ENCODE results near the gene SP4. TPM values are rescaled to one million over a fixed set of nuclear protein-coding genes. Genes with fewer than 3 reads are reported as not detected.

SP4 gene
- total RNA-seq, 4 donors from 2014 or later, result 6.9 to 17.0 (median 11.3) TPM

DNA sequence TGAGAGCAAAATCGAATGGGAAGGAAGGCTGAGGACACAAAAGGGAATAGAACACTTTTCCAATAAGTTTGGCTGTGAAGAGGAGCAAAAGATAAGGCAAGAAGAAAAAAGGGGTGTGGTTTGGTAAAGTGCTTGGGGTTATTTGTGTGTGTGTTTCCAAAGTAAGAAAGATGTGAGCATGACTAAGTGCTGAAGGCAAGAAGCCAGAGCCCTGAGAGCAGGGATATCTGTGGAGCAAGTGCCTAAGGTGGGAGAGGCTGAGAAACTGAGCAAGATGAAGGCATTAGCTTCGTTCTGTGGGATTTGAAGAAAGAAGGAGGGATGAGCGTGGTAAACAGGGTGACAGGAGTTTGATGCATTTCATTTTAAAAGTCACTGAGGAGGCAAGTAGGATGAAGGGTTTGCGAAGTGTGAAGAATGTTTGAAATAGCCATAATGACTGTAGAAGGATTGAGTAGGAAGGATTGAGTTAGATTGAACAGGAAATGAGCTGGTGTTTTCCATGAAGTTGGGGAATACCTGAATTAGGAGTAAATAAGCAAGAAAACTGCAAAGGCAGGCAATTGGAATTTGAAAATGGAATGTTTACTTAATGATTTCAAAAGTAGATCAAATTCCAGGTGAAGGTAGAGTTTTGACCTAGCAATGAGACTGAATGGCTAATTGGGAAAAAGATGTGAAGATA lies 19.9 kb upstream of the SP4 start:
- Histone ChIP-seq H3K9me3 (no peaks in the 10 kb centered on the region), H3K27me3 (no peaks in the 10 kb centered on the region), H3K36me3 (no peaks in the 10 kb centered on the region), H3K27ac (no peak overlapping the region), H3K4me3 (no peak overlapping the region), H3K4me1 (no peaks in the 10 kb centered on the region)
- no peak for TF ChIP-seq POLR2A (IDR thresholded peaks at IDR 0.05)
- no peak for TF ChIP-seq CTCF (IDR thresholded peaks at IDR 0.05)
- TF ChIP-seq EP300 (IDR thresholded peaks at IDR 0.05), result no peak
- 74 to 77% methylated on average over 4 of the region's 4 CpGs for WGBS, 2 donors
- DNase-seq (ENCODE audit: low spot score in 2 of 2), result no peak

- no peaks in the 10 kb centered on the region for H3K36me3 ChIP-seq
- H3K4me1 ChIP-seq, result peaks cover 0 to 4% (median 1%) of the 10 kb centered on the region in 4 donors
- no peaks in the 10 kb centered on the region for H3K27me3 ChIP-seq
- H3K27ac ChIP-seq, result no peak overlapping the region
- H3K9me3 ChIP-seq, result no peaks in the 10 kb centered on the region
- 73 to 88% methylated on average over 3 of the region's 3 CpGs for WGBS, 2 donors
- no peak for DNase-seq (ENCODE audit: low spot score in 2 of 2)
- no peak overlapping the region for H3K4me3 ChIP-seq
- TF ChIP-seq CTCF (IDR thresholded peaks at IDR 0.05) (no peak), POLR2A (IDR thresholded peaks at IDR 0.05) (no peak)
These were observed 19.4 kb upstream of the SP4 start for GRCh38 chr7:21408481-21408820.

DNA sequence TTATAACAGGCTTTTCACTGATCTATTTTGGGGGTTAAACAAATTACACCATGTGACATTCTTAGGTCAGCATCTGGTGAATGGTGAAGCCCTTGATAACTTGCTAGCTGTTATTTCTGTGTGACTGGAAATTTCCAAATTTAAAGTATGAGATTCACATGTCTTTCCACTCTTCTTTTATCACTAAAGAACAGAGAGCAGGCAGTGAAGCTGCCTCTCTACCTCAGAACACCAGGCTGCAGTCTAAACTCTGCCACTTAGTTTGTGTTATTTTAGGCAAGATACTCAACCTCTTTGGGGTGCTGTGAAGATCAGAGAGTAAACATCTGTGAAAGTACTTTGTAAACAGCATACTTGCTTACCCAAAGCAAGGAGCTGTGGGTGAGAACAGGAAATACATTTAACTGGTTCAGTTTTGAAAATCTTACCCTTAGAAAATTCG lies 15.5 kb upstream of the SP4 start:
- no peak for DNase-seq (ENCODE audit: low spot score in 2 of 2)
- no peaks in the 10 kb centered on the region for H3K36me3 ChIP-seq
- H3K9me3 ChIP-seq, result no peaks in the 10 kb centered on the region
- H3K27me3 ChIP-seq, result no peaks in the 10 kb centered on the region
- 32 to 37% methylated on average over 1 of the region's 1 CpG for WGBS, 2 donors
- no peak overlapping the region for H3K4me3 ChIP-seq
- H3K27ac ChIP-seq, result no peak overlapping the region
- peaks cover 0 to 5% (median 1%) of the 10 kb centered on the region in 4 donors for H3K4me1 ChIP-seq
- TF ChIP-seq CTCF (IDR thresholded peaks at IDR 0.05), result no peak
- TF ChIP-seq EP300 (IDR thresholded peaks at IDR 0.05), result no peak
- TF ChIP-seq POLR2A (IDR thresholded peaks at IDR 0.05), result no peak

DNA sequence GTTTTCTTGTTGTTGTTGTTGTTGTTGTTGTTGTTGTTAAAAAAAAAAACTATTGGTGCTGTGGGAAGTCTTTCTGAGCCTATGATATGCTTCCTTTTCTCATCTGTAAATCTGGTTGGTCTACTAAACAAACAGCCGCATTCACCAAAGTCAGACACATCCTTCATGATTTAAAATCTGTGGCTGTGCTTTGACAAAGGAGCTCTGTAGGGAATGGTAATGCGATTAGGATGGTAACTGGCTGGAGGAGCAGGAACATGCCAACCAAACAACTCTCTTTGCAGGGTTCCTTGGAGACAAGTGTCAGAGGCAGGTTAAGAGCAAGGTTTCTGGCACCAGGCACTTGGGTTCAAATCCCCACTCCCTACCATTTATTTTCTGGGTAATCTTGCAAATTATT lies 14.9 kb upstream of the SP4 start:
- 30 to 43% methylated on average over 2 of the region's 2 CpGs for WGBS, 2 donors
- TF ChIP-seq POLR2A (IDR thresholded peaks at IDR 0.05), result no peak
- no peak for TF ChIP-seq CTCF (IDR thresholded peaks at IDR 0.05)
- Histone ChIP-seq H3K9me3 (no peaks in the 10 kb centered on the region), H3K27me3 (no peaks in the 10 kb centered on the region), H3K4me3 (no peak overlapping the region), H3K36me3 (no peaks in the 10 kb centered on the region), H3K27ac (no peak overlapping the region), H3K4me1 (peaks cover 0 to 5% (median 1%) of the 10 kb centered on the region in 4 donors)
- no peak for DNase-seq (ENCODE audit: low spot score in 2 of 2)

DNA sequence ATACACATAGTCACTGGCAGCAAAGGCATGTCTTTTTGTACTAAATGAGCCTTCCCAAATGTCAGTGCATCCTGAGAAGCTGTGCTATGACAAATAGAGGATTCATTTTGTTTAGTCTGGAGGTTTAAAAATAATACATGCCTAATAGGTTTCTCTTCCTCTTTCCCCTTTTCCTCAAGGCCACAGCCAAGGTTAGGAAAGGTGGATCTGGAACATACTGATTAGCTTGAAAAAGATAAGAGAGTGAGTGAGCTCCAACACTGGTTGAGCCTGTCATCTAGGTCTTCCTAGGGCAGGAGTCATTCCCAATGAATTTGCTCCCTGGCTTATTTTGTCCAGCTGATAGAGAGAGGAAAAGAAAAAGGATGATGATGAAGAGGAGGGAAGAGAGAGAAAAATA lies 14.4 kb upstream of the SP4 start:
- TF ChIP-seq CTCF (IDR thresholded peaks at IDR 0.05) (no peak), POLR2A (IDR thresholded peaks at IDR 0.05) (no peak), EP300 (IDR thresholded peaks at IDR 0.05) (no peak)
- H3K27ac ChIP-seq, result no peak overlapping the region
- no peaks in the 10 kb centered on the region for H3K27me3 ChIP-seq
- H3K9me3 ChIP-seq, result no peaks in the 10 kb centered on the region
- no peak for DNase-seq (ENCODE audit: low spot score in 2 of 2)
- peaks cover 0 to 5% (median 1%) of the 10 kb centered on the region in 4 donors for H3K4me1 ChIP-seq
- no peak overlapping the region for H3K4me3 ChIP-seq
- H3K36me3 ChIP-seq, result no peaks in the 10 kb centered on the region

All from tibial nerve (tissue), 4 donors.